MCF 10A (cell line): ENCODE measurements around the gene ALDH8A1. TPM values are rescaled to one million over a fixed set of nuclear protein-coding genes. Genes with fewer than 3 reads are reported as not detected.

Experiments
- BruUV-seq: library from RNA; stranded (reverse); fragments of 400-500 nt; replicated peaks from 2 replicates; lab custom pipeline; 2021; lab: Mats Ljungman, UMichigan
- CTCF ChIA-PET: fragments of 300-600 bp; sonication (Branson Sonifier 250); formaldehyde crosslinking; extraction: SDS; loops from one replicate; lab custom pipeline; 2021; ENCODE audit warnings: antibody characterized with exemption, inconsistent platforms; lab: Yijun Ruan, JAX
- POLR2A ChIA-PET: fragments of 300-600, 350-650 bp; sonication (Branson Sonifier 250); formaldehyde crosslinking; extraction: SDS; loops from one replicate; lab custom pipeline; 2020; ENCODE audit warnings: antibody characterized with exemption, inconsistent platforms; lab: Yijun Ruan, JAX
- DNase-seq: peaks from one replicate; pipeline ENCODE4 v3.0.0-alpha.2; 2018; ENCODE audit not compliant: unreplicated experiment
- H3K27ac Mint-ChIP-seq: one replicate; pipeline ENCODE4 v1.8.0; 2022; ENCODE audit warnings: mild to moderate bottlenecking, low read depth, mixed read lengths; ENCODE audit not compliant: unreplicated experiment
- H3K27me3 Mint-ChIP-seq: one replicate; pipeline ENCODE4 v1.8.0; 2022; ENCODE audit warnings: mixed read lengths; ENCODE audit not compliant: insufficient read depth, unreplicated experiment
- H3K36me3 Mint-ChIP-seq: one replicate; pipeline ENCODE4 v1.8.0; 2022; ENCODE audit warnings: mild to moderate bottlenecking, moderate library complexity, mixed read lengths; ENCODE audit not compliant: insufficient read depth, unreplicated experiment
- H3K4me1 Mint-ChIP-seq: one replicate; pipeline ENCODE4 v1.8.0; 2022; ENCODE audit warnings: mixed read lengths; ENCODE audit not compliant: insufficient read depth, unreplicated experiment
- H3K4me3 Mint-ChIP-seq: one replicate; pipeline ENCODE4 v1.8.0; 2022; ENCODE audit warnings: mild to moderate bottlenecking, moderate library complexity, mixed read lengths; ENCODE audit not compliant: unreplicated experiment
- H3K9me3 Mint-ChIP-seq: one replicate; pipeline ENCODE4 v1.8.0; 2022; ENCODE audit warnings: mixed read lengths; ENCODE audit not compliant: unreplicated experiment
- CTCF ChIP-seq: fragments of 200-600 bp; IDR thresholded peaks from one replicate; pipeline ENCODE4 v1.8.0; 2022; ENCODE audit warnings: antibody characterized with exemption, mild to moderate bottlenecking; ENCODE audit not compliant: unreplicated experiment
- intact Hi-C: fragments of 100-400 bp; cut with micrococcal nuclease; formaldehyde crosslinking; loops from 2 replicates; pipeline ENCODE4 v1.14.1; 2022
- total RNA-seq: library from RNA; stranded (reverse); gene quantifications from 2 replicates; pipeline ENCODE4 v1.2.3, GENCODE V29; 2022

The ALDH8A1 gene
- total RNA-seq, 1 experiment from 2014 or later = 1.1 TPM

GRCh38 chr6:134896910-134897309 is 53.0 kb downstream of the ALDH8A1 start:
- ChIA-PET POLR2A (interaction anchor here (3.0 kb wide), 1 partner anchor 12 kb away, joined by 7 read pairs; no protein-coding TSS in a partner anchor), CTCF (interaction anchor here (0.6 to 2.1 kb wide), 5 partner anchors 12 to 1328 kb away, joined by 3 to 8 read pairs (median 4); no protein-coding TSS in a partner anchor)
- H3K9me3 Mint-ChIP-seq = peaks cover 9% of the 10 kb centered on the region
- no peaks in the 10 kb centered on the region for H3K36me3 Mint-ChIP-seq
- intact Hi-C loops = no loop called here
- H3K27me3 Mint-ChIP-seq = no peaks in the 10 kb centered on the region
- no peak overlapping the region for H3K27ac Mint-ChIP-seq
- H3K4me1 Mint-ChIP-seq = peaks cover 5% of the 10 kb centered on the region
- no peak for TF ChIP-seq CTCF
- DNase-seq = no peak
- no TSS peak for BruUV-seq
- H3K4me3 Mint-ChIP-seq = no peak overlapping the region

GRCh38 chr6:134894800-134895199 is 55.1 kb downstream of the ALDH8A1 start:
- POLR2A ChIA-PET = interaction anchor here (1.3 to 3.0 kb wide), 2 partner anchors 12 to 14 kb away, joined by 4 to 7 read pairs; no protein-coding TSS in a partner anchor
- H3K27ac Mint-ChIP-seq = no peak overlapping the region
- CTCF ChIA-PET = interaction anchor here (0.5 to 1.1 kb wide), 6 partner anchors 12 to 738 kb away, joined by 3 to 4 read pairs (median 4); no protein-coding TSS in a partner anchor
- H3K36me3 Mint-ChIP-seq = no peaks in the 10 kb centered on the region
- DNase-seq = no peak
- peaks cover 9% of the 10 kb centered on the region for H3K9me3 Mint-ChIP-seq
- H3K4me3 Mint-ChIP-seq = no peak overlapping the region
- intact Hi-C loops = no loop called here
- BruUV-seq = no TSS peak
- TF ChIP-seq CTCF = no peak
- H3K4me1 Mint-ChIP-seq = peaks cover 5% of the 10 kb centered on the region
- H3K27me3 Mint-ChIP-seq = no peaks in the 10 kb centered on the region

- H3K27ac Mint-ChIP-seq = no peak overlapping the region
- H3K4me1 Mint-ChIP-seq = peaks cover 5% of the 10 kb centered on the region
- intact Hi-C loops = no loop called here
- H3K27me3 Mint-ChIP-seq = no peaks in the 10 kb centered on the region
- no peak for DNase-seq
- BruUV-seq = no TSS peak
- no peaks in the 10 kb centered on the region for H3K36me3 Mint-ChIP-seq
- ChIA-PET POLR2A (no interaction called here), CTCF (no interaction called here)
- no peak overlapping the region for H3K4me3 Mint-ChIP-seq
- no peak for TF ChIP-seq CTCF
- H3K9me3 Mint-ChIP-seq = peaks cover 9% of the 10 kb centered on the region
These were observed 57.5 kb downstream of the ALDH8A1 start for GRCh38 chr6:134892362-134892761.

- peaks cover 9% of the 10 kb centered on the region for H3K9me3 Mint-ChIP-seq
- H3K36me3 Mint-ChIP-seq = no peaks in the 10 kb centered on the region
- ChIA-PET POLR2A (interaction anchor here (1.0 kb wide), 1 partner anchor 102 kb away, joined by 3 read pairs; no protein-coding TSS in a partner anchor), CTCF (interaction anchor here (0.8 to 1.7 kb wide), 4 partner anchors 9 to 735 kb away, joined by 3 to 11 read pairs (median 8); no protein-coding TSS in a partner anchor)
- peaks cover 5% of the 10 kb centered on the region for H3K4me1 Mint-ChIP-seq
- H3K27ac Mint-ChIP-seq = no peak overlapping the region
- no peak overlapping the region for H3K4me3 Mint-ChIP-seq
- no TSS peak for BruUV-seq
- no peaks in the 10 kb centered on the region for H3K27me3 Mint-ChIP-seq
- DNase-seq = no peak
- intact Hi-C loops = no loop called here
- no peak for TF ChIP-seq CTCF
These were observed 58.3 kb downstream of the ALDH8A1 start for GRCh38 chr6:134891633-134892032.
